HepG2 (cell line): Measurements from ENCODE around the gene UGT3A2. TPM values are rescaled to one million over a fixed set of nuclear protein-coding genes. Genes with fewer than 3 reads are reported as not detected.

Experiments used
- ATAC-seq: fragments of 200-7000 bp; cut with Tn5 transposase; 3 replicates; pipeline ENCODE4 v1.9.1; 2020; ENCODE audit warnings: mild to moderate bottlenecking, moderate library complexity
- BruUV-seq: library from RNA; stranded (reverse); fragments of 400-500 nt; replicated peaks from 2 replicates; lab custom pipeline; 2021; lab: Mats Ljungman, UMichigan
- CTCF ChIA-PET: fragments of 300-600 bp; formaldehyde crosslinking; extraction: SDS; loops from one replicate; lab custom pipeline; 2021; ENCODE audit warnings: low total read pairs, inconsistent platforms, low intra/inter-chr PET ratio; lab: Yijun Ruan, JAX
- POLR2A ChIA-PET: fragments of 350-600 bp; sonication (Branson Sonifier 250); formaldehyde crosslinking; loops from one replicate; lab custom pipeline; 2020; ENCODE audit warnings: antibody characterized with exemption, inconsistent platforms; lab: Yijun Ruan, JAX
- DNase-seq: peaks from one replicate; pipeline ENCODE4 v3.0.0-alpha.2; 2015; ENCODE audit warnings: low spot score
- FAIRE-seq: peaks from 3 replicates; lab custom pipeline; 2011; peaks lifted over from hg19 to GRCh38; lab: Jason Lieb, UNC
- H2AFZ ChIP-seq: one replicate; pipeline ENCODE4 v1.6.1; 2011; ENCODE audit warnings: low read length, inconsistent platforms
- H3K27ac ChIP-seq: fragments of 300-600 bp; 3 replicates; pipeline ENCODE4 v1.8.0; 2011; ENCODE audit warnings: mixed run types, mild to moderate bottlenecking, mixed read lengths, low read length, inconsistent platforms; ENCODE audit not compliant: insufficient read depth; ENCODE audit errors: extremely low read length
- H3K27me3 ChIP-seq, 2 experiments: fragments of 200-600 bp in 1 of 2; 2 replicates in 1 of 2; 3 replicates in 1 of 2; pipeline versions ENCODE4 v1.6.0 to v1.8.0; 2011; ENCODE audit warnings: low read length in 2 of 2, mild to moderate bottlenecking in 2 of 2, moderate library complexity in 2 of 2, inconsistent platforms in 1 of 2; ENCODE audit not compliant: insufficient read depth in 2 of 2, control insufficient read depth in 1 of 2
- H3K36me3 ChIP-seq, 2 experiments: fragments of 200-600 bp in 1 of 2; replicated peaks in 1 of 2; 2 replicates in 1 of 2; 3 replicates in 1 of 2; pipeline versions ENCODE4 v1.5.1 to v1.8.0; 2011; ENCODE audit warnings: low read length in 2 of 2, inconsistent platforms in 1 of 2; ENCODE audit not compliant: insufficient read depth in 2 of 2, control insufficient read depth in 1 of 2
- H3K4me1 ChIP-seq: 2 replicates; pipeline ENCODE4 v1.5.1; 2012; ENCODE audit warnings: low read length, inconsistent platforms; ENCODE audit not compliant: insufficient read depth
- H3K4me2 ChIP-seq: 2 replicates; pipeline ENCODE4 v1.6.0; 2011; ENCODE audit warnings: low read depth, low read length, inconsistent platforms
- H3K4me3 ChIP-seq, 3 experiments: fragments of 200-600 bp in 1 of 3; sonication (generic), shearing (Covaris generic) in 1 of 3; replicated peaks in 1 of 3; 2 replicates each; pipeline ENCODE4 v1.5.1; 2011 to 2016; ENCODE audit warnings: low read length in 3 of 3, inconsistent platforms in 2 of 3, low read depth in 2 of 3, mild to moderate bottlenecking in 2 of 3, control low read depth in 1 of 3, mixed read lengths in 1 of 3; ENCODE audit not compliant: insufficient read depth in 1 of 3
- H3K79me2 ChIP-seq: one replicate; pipeline ENCODE4 v1.6.1; 2011; ENCODE audit warnings: low read length, inconsistent platforms; ENCODE audit not compliant: insufficient read depth
- H3K9ac ChIP-seq: 2 replicates; pipeline ENCODE4 v1.6.0; 2011; ENCODE audit warnings: mild to moderate bottlenecking, low read depth, low read length, inconsistent platforms; ENCODE audit not compliant: insufficient read depth
- H3K9me3 ChIP-seq: 2 replicates; pipeline ENCODE4 v1.5.1; 2012; ENCODE audit warnings: mild to moderate bottlenecking, low read length
- H4K20me1 ChIP-seq: 2 replicates; pipeline ENCODE4 v1.6.0; 2011; ENCODE audit warnings: inconsistent platforms, mild to moderate bottlenecking, low read length, moderate library complexity; ENCODE audit not compliant: insufficient read depth
- AKAP8 ChIP-seq: sonication (generic); formaldehyde crosslinking; IDR thresholded peaks from 2 replicates; pipeline ENCODE4 v1.5.1; 2020; ENCODE audit warnings: mild to moderate bottlenecking, missing genetic modification reagents
- FOXM1 ChIP-seq: sonication (generic); formaldehyde crosslinking; IDR thresholded peaks from 2 replicates; pipeline ENCODE4 v1.5.0; 2020; ENCODE audit warnings: missing genetic modification reagents
- MZF1 ChIP-seq: sonication (generic); formaldehyde crosslinking; IDR thresholded peaks from 2 replicates; pipeline ENCODE4 v1.8.1; 2023; ENCODE audit warnings: mild to moderate bottlenecking, missing genetic modification reagents, borderline replicate concordance
- RFX3 ChIP-seq: IDR thresholded peaks from 2 replicates; pipeline ENCODE4 v1.6.1; 2016; ENCODE audit warnings: missing biosample characterization, missing genetic modification reagents
- SKI ChIP-seq: fragments of 450-650 bp; IDR thresholded peaks from one replicate; pipeline ENCODE4 v1.6.1; 2018; ENCODE audit warnings: mild to moderate bottlenecking; ENCODE audit not compliant: partially characterized antibody
- ZNF234 ChIP-seq: sonication (generic); formaldehyde crosslinking; conservative IDR thresholded peaks from 2 replicates; pipeline ENCODE4 v1.5.1; 2020; ENCODE audit warnings: mild to moderate bottlenecking, missing genetic modification reagents
- ZNF264 ChIP-seq: sonication (generic); formaldehyde crosslinking; IDR thresholded peaks from 2 replicates; pipeline ENCODE4 v1.4.0; 2020; ENCODE audit warnings: missing genetic modification reagents
- ZNF589 ChIP-seq: sonication (generic); formaldehyde crosslinking; conservative IDR thresholded peaks from 2 replicates; pipeline ENCODE4 v1.8.0; 2022; ENCODE audit warnings: mild to moderate bottlenecking, moderate library complexity, missing genetic modification reagents
- ZNF839 ChIP-seq: sonication (generic); formaldehyde crosslinking; IDR thresholded peaks from 2 replicates; pipeline ENCODE4 v1.4.0; 2020; ENCODE audit warnings: missing genetic modification reagents, mild to moderate bottlenecking, borderline replicate concordance
- WGBS: methylation state at CpG from one replicate; pipeline ENCODE4 v1.1.6; 2017; ENCODE audit warnings: low lambda C conversion rate; 5-methylcytosine and 5-hydroxymethylcytosine counted together
- in situ Hi-C: cut with HindIII; loops from 2 replicates; pipeline ENCODE4 v1.10.0; 2017; ENCODE audit warnings: low pct_unique_long_range_greater_than_20kb; ENCODE audit not compliant: extremely low pct_ligation_motif_present
- intact Hi-C: fragments of 100-400 bp; cut with micrococcal nuclease; formaldehyde crosslinking; loops from one replicate; pipeline ENCODE4 v1.10.0; 2022; ENCODE audit not compliant: unreplicated experiment
- polyA plus RNA-seq, 8 experiments: library from polyadenylated mRNA; depleted of rRNA in 3 of 8; stranded (reverse) in 7 of 8; unstranded in 1 of 8; fragments of >200 nt; fragmentation: Illumina TruSeq in 4 of 8; extraction: Trizol in 4 of 8; gene quantifications; 2 replicates each; pipeline versions ENCODE4 v1.2.1 to v1.2.3, GENCODE V29; 2011 to 2016; ENCODE audit warnings: low read depth in 4 of 8, missing spikeins in 1 of 8, mixed read lengths in 1 of 8; ENCODE audit not compliant: insufficient read depth in 1 of 8
- total RNA-seq, 5 experiments: library from RNA; depleted of rRNA; stranded (reverse); fragments of >200 nt; fragmentation: Illumina TruSeq; extraction: Trizol; gene quantifications; 2 replicates each; pipeline ENCODE4 v1.2.3, GENCODE V29; 2016; ENCODE audit warnings: low read depth in 1 of 5
- TF ChIP-seq, protein P1 (sequence below): sonication (generic); formaldehyde crosslinking; IDR thresholded peaks from 2 replicates; pipeline ENCODE4 v1.5.0; 2020; ENCODE audit warnings: missing genetic modification reagents, mild to moderate bottlenecking, borderline replicate concordance
- TF ChIP-seq, protein P2 (sequence below): sonication (generic); formaldehyde crosslinking; IDR thresholded peaks from 2 replicates; pipeline ENCODE4 v1.4.0; 2020; ENCODE audit warnings: missing genetic modification reagents
- TF ChIP-seq, protein P3 (sequence below): sonication (generic); formaldehyde crosslinking; IDR thresholded peaks from 2 replicates; pipeline ENCODE4 v1.4.0; 2020; ENCODE audit warnings: missing genetic modification reagents, mild to moderate bottlenecking, borderline replicate concordance
- TF ChIP-seq, protein P4 (sequence below): sonication (generic); formaldehyde crosslinking; IDR thresholded peaks from 2 replicates; pipeline ENCODE4 v1.8.0; 2022; ENCODE audit warnings: mild to moderate bottlenecking, missing genetic modification reagents, moderate library complexity

UGT3A2 gene
- total and polyA plus RNA-seq, 2 of the 13 experiments (the other 11 are each of a cell fraction or from before 2014, with no cell fraction given): not detected

DNA sequence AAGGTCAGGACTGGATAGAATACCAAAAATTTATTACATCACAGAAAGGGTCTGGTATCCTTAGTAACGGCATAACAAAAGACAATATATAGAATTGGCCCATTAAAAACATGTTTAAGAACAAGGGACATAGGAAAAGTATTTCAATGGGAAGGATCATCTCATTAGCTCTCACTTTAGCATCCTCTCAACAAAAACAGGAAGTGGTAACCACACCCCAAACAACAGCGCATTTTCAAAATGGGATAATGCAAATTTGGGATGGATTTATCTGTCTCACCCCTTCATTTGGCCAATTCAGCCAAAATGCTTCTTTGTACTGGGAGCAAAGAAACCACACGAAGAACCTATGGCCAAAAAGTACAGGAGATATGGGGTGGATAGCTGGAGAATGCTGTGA is 65.7 kb downstream of the UGT3A2 start:
- ATAC-seq: no peak
- no peak for FAIRE-seq
- no peaks in the 10 kb centered on the region for H3K27me3 ChIP-seq
- H3K4me2 ChIP-seq: no peak overlapping the region
- no peak overlapping the region for H3K4me3 ChIP-seq
- no peak for DNase-seq
- no peaks in the 10 kb centered on the region for H3K79me2 ChIP-seq
- H3K27ac ChIP-seq: no peak overlapping the region
- H2AFZ ChIP-seq: no peak overlapping the region
- intact Hi-C loops: no loop called here
- CTCF ChIA-PET: no interaction called here
- no peak overlapping the region for H3K9ac ChIP-seq
- no peak for TF ChIP-seq RFX3 (CRISPR knock-in tag)
- no peak for TF ChIP-seq MZF1
- no peak for TF ChIP-seq SKI
- no peak for TF ChIP-seq ZNF264 (CRISPR knock-in tag)
- no peak for TF ChIP-seq ZNF839 (CRISPR knock-in tag)
- TF ChIP-seq, protein P1, sequence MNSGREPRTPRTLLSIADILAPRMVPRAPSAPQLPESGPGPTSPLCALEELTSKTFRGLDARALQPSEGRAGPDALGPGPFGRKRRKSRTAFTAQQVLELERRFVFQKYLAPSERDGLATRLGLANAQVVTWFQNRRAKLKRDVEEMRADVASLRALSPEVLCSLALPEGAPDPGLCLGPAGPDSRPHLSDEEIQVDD (CRISPR knock-in tag): no peak
- TF ChIP-seq, protein P2, sequence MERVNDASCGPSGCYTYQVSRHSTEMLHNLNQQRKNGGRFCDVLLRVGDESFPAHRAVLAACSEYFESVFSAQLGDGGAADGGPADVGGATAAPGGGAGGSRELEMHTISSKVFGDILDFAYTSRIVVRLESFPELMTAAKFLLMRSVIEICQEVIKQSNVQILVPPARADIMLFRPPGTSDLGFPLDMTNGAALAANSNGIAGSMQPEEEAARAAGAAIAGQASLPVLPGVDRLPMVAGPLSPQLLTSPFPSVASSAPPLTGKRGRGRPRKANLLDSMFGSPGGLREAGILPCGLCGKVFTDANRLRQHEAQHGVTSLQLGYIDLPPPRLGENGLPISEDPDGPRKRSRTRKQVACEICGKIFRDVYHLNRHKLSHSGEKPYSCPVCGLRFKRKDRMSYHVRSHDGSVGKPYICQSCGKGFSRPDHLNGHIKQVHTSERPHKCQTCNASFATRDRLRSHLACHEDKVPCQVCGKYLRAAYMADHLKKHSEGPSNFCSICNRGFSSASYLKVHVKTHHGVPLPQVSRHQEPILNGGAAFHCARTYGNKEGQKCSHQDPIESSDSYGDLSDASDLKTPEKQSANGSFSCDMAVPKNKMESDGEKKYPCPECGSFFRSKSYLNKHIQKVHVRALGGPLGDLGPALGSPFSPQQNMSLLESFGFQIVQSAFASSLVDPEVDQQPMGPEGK (CRISPR knock-in tag): no peak
- no peak for TF ChIP-seq AKAP8
- TF ChIP-seq, protein P3, sequence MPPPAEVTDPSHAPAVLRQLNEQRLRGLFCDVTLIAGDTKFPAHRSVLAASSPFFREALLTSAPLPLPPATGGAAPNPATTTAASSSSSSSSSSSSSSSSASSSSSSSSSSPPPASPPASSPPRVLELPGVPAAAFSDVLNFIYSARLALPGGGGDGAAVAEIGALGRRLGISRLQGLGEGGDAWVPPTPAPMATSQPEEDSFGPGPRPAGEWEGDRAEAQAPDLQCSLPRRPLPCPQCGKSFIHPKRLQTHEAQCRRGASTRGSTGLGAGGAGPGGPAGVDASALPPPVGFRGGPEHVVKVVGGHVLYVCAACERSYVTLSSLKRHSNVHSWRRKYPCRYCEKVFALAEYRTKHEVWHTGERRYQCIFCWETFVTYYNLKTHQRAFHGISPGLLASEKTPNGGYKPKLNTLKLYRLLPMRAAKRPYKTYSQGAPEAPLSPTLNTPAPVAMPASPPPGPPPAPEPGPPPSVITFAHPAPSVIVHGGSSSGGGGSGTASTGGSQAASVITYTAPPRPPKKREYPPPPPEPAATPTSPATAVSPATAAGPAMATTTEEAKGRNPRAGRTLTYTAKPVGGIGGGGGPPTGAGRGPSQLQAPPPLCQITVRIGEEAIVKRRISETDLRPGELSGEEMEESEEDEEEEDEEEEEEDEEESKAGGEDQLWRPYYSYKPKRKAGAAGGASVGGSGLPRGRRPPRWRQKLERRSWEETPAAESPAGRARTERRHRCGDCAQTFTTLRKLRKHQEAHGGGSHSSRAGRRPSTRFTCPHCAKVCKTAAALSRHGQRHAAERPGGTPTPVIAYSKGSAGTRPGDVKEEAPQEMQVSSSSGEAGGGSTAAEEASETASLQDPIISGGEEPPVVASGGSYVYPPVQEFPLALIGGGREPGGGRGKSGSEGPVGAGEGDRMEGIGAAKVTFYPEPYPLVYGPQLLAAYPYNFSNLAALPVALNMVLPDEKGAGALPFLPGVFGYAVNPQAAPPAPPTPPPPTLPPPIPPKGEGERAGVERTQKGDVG (CRISPR knock-in tag): no peak
- TF ChIP-seq, protein P4, sequence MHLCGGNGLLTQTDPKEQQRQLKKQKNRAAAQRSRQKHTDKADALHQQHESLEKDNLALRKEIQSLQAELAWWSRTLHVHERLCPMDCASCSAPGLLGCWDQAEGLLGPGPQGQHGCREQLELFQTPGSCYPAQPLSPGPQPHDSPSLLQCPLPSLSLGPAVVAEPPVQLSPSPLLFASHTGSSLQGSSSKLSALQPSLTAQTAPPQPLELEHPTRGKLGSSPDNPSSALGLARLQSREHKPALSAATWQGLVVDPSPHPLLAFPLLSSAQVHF (CRISPR knock-in tag): no peak
- no peak for TF ChIP-seq FOXM1 (CRISPR knock-in tag)
- TF ChIP-seq ZNF234 (CRISPR knock-in tag): no peak
- no peak for TF ChIP-seq ZNF589 (CRISPR knock-in tag)
- TF ChIP-seq, all 625 proteins: peak for 0
- H3K36me3 ChIP-seq: no peaks in the 10 kb centered on the region
- WGBS: 19% methylated on average over 3 of the region's 3 CpGs
- POLR2A ChIA-PET: no interaction called here
- H3K4me1 ChIP-seq: peaks cover 28% of the 10 kb centered on the region
- H3K9me3 ChIP-seq: no peaks in the 10 kb centered on the region
- in situ Hi-C loops: no loop called here
- BruUV-seq: no TSS peak
- no peaks in the 10 kb centered on the region for H4K20me1 ChIP-seq
